Right renal pelvis (tissue), 4 donors: Measurements from ENCODE around the gene RAD51C. TPM values are rescaled to one million over a fixed set of nuclear protein-coding genes. Genes with fewer than 3 reads are reported as not detected.
A peak's percentile ranks its signal among the peaks of the same experiment; 100 is the strongest.
"Not testable (repeated sequence)": the region's sequence is repeated elsewhere in the genome, so short reads cannot be mapped to it uniquely, and the experiment has no call there.

Source experiments
- DNase-seq, 4 donors: peaks; one replicate each; pipeline ENCODE4 v3.0.0-alpha.2; 2013; ENCODE audit warnings: low read depth in 4 of 4, low spot score in 3 of 4, missing footprints in 1 of 4
- polyA plus RNA-seq, 4 donors: library from polyadenylated mRNA; unstranded; fragments of 120-200 nt; gene quantifications; one replicate each; pipeline ENCODE4 v1.2.1, GENCODE V29; 2013; ENCODE audit not compliant: insufficient read length in 4 of 4

RAD51C gene
- polyA plus RNA-seq, 4 donors, result 42.2 to 48.3 (median 46.6) TPM

GRCh38 chr17:58730937-58731336 is 38.5 kb downstream of the RAD51C start:
- DNase-seq, result no peak

- no peak for DNase-seq
Measured at GRCh38 chr17:58734040-58734439, 41.6 kb downstream of the RAD51C start.

- no peak for DNase-seq
Measured at GRCh38 chr17:58734811-58735210, 42.4 kb downstream of the RAD51C start.

- DNase-seq, result no peak
Measured at GRCh38 chr17:58741121-58741625, 48.8 kb downstream of the RAD51C start.

GRCh38 chr17:58747674-58748073 is 55.3 kb downstream of the RAD51C start:
- no peak for DNase-seq

GRCh38 chr17:58749627-58750026 is 57.2 kb downstream of the RAD51C start:
- not testable (repeated sequence) for DNase-seq

- DNase-seq, result no peak
Measured at GRCh38 chr17:58753026-58753425, 60.6 kb downstream of the RAD51C start.

- no peak for DNase-seq
Measured at GRCh38 chr17:58755269-58755576, 62.8 kb downstream of the RAD51C start.

GRCh38 chr17:58755577-58756245 is 63.3 kb downstream of the RAD51C start, which contains the start of gene PPM1E:
PPM1E (plus strand) TSS chr17:58755854.
- peak; percentile 63 to 80 (median 76) for DNase-seq

- DNase-seq, result peak in 1 of 4 donors; percentile 7
Measured at GRCh38 chr17:58756246-58757161, 64.1 kb downstream of the RAD51C start.

GRCh38 chr17:58757162-58757613 is 64.8 kb downstream of the RAD51C start:
- DNase-seq, result no peak

- DNase-seq, result no peak
Measured at GRCh38 chr17:58758890-58759289, 66.5 kb downstream of the RAD51C start.

- no peak for DNase-seq
Measured at GRCh38 chr17:58759522-58759921, 67.1 kb downstream of the RAD51C start.

- DNase-seq, result no peak
Measured at GRCh38 chr17:58760248-58760647, 67.8 kb downstream of the RAD51C start.

GRCh38 chr17:58763263-58763662 is 70.9 kb downstream of the RAD51C start:
- no peak for DNase-seq

- peak in 2 of 4 donors; percentile 48 to 60 for DNase-seq
Measured at GRCh38 chr17:58764373-58764772, 72.0 kb downstream of the RAD51C start.

GRCh38 chr17:58778482-58778881 is 86.1 kb downstream of the RAD51C start:
- not testable (repeated sequence) for DNase-seq

- DNase-seq, result no peak
Measured at GRCh38 chr17:58779446-58779845, 87.0 kb downstream of the RAD51C start.

- DNase-seq, result no peak
Measured at GRCh38 chr17:58783380-58783779, 91.0 kb downstream of the RAD51C start.

- DNase-seq, result no peak
Measured at GRCh38 chr17:58785097-58785496, 92.7 kb downstream of the RAD51C start.
